HUES48 (cell line): Measurements from ENCODE around the gene RPS25.
"Not testable (repeated sequence)": the region's sequence is repeated elsewhere in the genome, so short reads cannot be mapped to it uniquely, and the experiment has no call there.

Experiments
- H3K27ac ChIP-seq: one replicate; pipeline ENCODE4 v1.7.0; 2013; ENCODE audit warnings: low read depth, low read length, inconsistent platforms
- H3K27me3 ChIP-seq: 2 replicates; pipeline ENCODE4 v1.6.1; 2013; ENCODE audit warnings: mild to moderate bottlenecking, low read length; ENCODE audit not compliant: control insufficient read depth, insufficient read depth
- H3K36me3 ChIP-seq: 2 replicates; pipeline ENCODE4 v1.6.1; 2013; ENCODE audit warnings: low read length; ENCODE audit not compliant: control insufficient read depth, insufficient read depth
- H3K4me1 ChIP-seq: 2 replicates; pipeline ENCODE4 v1.6.1; 2013; ENCODE audit warnings: mild to moderate bottlenecking, low read length; ENCODE audit not compliant: control insufficient read depth, insufficient read depth
- H3K4me3 ChIP-seq: 2 replicates; pipeline ENCODE4 v1.5.1; 2013; ENCODE audit warnings: mild to moderate bottlenecking, low read depth, low read length
- H3K9ac ChIP-seq: 2 replicates; pipeline ENCODE4 v1.6.1; 2013; ENCODE audit warnings: mild to moderate bottlenecking, low read depth, low read length, moderate library complexity
- H3K9me3 ChIP-seq: 2 replicates; pipeline ENCODE4 v1.6.1; 2013; ENCODE audit warnings: low read length; ENCODE audit not compliant: control insufficient read depth, insufficient read depth

The RPS25 gene

DNA sequence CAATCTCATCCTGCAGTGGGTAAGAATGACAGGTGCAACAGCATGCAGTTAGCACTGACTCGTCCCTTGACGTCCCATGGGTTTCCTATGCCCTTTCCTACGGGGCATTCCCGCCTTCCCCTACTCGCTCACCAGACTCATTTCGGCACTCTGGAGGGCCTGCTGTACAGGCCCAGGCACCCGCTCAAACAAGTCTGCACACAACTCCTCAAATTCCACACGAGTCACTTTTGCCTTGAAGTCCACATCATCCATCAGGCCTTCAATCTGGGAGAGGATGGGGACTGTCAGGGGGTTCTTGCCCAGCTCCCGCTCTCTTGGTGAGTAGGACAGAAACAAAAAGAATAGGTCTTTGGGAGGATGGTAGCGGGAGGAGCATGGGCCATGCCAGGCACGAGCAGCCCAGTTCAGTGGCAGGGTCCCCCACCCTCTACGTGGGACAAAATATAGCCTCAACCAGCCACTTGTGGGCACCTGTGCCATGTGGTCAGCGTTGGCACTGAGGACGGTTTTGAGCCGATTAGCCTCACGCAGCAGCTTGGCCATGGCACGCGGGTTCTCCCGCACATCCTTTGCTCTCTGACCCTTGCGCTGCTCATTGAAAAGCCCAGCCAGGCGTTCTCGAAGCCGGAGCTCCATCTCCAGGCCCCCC, 34.1 kb upstream of the RPS25 start:
- Histone ChIP-seq H3K4me3 (no peak overlapping the region), H3K36me3 (peaks cover 84% of the 10 kb centered on the region), H3K9me3 (no peaks in the 10 kb centered on the region), H3K4me1 (no peaks in the 10 kb centered on the region), H3K9ac (no peak overlapping the region), H3K27ac (no peak overlapping the region), H3K27me3 (no peaks in the 10 kb centered on the region)

DNA sequence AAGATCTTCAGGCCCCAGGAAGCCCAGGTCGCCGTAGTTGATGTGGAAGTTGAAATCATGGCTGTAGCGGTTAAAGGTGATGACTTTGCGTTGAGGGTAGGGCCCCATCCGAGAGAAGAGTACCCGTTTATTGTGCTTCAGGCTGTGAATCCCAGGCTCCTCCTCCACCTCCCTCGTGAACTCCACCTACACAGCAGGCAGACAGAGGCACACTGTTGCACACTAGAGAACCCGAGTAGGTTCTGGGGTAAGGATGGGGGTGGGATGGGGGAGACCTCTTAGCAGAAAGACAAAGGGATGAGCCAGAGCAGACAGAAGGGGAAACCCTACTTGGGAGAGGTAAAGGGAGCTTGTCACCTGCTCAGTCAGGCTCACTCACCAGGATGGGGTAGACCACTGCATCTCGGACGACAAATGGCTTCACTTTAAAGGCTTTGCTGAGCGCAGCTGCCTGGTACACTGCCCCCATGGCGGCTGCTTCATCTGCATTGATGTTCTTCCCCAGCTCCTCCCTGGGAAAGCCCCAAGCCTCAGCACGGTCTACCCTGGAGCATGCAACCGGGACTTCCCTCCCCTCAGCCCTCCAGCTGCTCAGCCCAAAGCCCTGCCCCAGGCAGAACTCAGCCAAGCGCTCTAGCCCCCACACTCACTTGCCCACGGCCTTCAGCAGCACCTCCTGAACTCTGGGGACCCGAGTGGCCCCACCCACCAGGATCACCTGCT, 33.5 kb upstream of the RPS25 start:
- H3K27ac ChIP-seq: no peak overlapping the region

DNA sequence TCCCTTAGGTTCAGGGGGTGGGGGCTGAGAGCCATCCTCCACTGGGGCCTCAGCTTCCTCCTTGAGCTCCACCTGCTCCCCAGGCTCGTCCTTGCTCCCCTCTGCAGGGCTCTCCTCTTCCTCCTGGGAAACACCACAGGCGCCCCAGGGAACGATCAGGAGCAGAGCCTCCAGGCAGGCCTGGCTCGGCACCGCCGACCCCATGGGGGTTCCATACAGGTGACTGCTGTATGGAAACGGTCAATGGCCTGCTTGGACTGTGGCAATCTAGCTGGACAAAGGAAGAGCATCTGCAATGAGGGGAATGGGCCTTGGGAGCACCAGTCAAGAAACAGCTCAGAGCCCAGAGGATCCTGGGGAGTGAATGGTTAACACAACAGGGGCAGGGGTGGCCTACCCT, 30.9 kb upstream of the RPS25 start:
- H3K9me3 ChIP-seq: no peaks in the 10 kb centered on the region
- no peaks in the 10 kb centered on the region for H3K27me3 ChIP-seq
- H3K27ac ChIP-seq: no peak overlapping the region
- H3K36me3 ChIP-seq: peaks cover 99% of the 10 kb centered on the region
- no peak overlapping the region for H3K9ac ChIP-seq
- H3K4me3 ChIP-seq: no peak overlapping the region
- peaks cover 6% of the 10 kb centered on the region; the same call in 1 of the 2 replicates for H3K4me1 ChIP-seq

More for the DNA sequence above, 33.5 kb upstream of the RPS25 start:
- no peak overlapping the region for H3K4me3 ChIP-seq
- H3K36me3 ChIP-seq: peaks cover 91% of the 10 kb centered on the region
- no peak overlapping the region for H3K9ac ChIP-seq
- no peaks in the 10 kb centered on the region for H3K4me1 ChIP-seq
- no peaks in the 10 kb centered on the region for H3K27me3 ChIP-seq
- no peaks in the 10 kb centered on the region for H3K9me3 ChIP-seq

DNA sequence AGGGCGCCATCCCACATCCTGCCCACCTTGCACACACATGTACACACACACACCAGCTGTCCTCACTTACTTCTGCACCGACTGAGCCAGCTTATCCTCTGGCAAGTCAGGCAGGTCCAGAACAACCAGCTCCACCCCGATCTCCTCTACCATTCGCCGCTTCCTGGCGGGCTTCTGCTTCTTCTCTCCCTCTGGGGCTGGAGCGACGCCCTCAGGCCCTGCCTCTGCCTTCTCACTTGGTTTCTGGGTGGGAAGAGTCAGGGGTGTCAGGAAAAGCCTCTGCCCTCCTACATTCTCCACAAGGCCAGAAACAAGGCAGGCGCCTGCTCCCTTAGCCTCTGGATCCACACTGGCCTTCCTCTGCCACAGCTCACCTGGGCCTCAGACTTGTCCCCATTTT, 30.5 kb upstream of the RPS25 start:
- no peaks in the 10 kb centered on the region for H3K27me3 ChIP-seq
- no peak overlapping the region for H3K27ac ChIP-seq
- H3K9me3 ChIP-seq: no peaks in the 10 kb centered on the region
- peaks cover 6% of the 10 kb centered on the region; the same call in 1 of the 2 replicates for H3K4me1 ChIP-seq
- peaks cover 94% of the 10 kb centered on the region for H3K36me3 ChIP-seq
- no peak overlapping the region for H3K4me3 ChIP-seq
- no peak overlapping the region for H3K9ac ChIP-seq

DNA sequence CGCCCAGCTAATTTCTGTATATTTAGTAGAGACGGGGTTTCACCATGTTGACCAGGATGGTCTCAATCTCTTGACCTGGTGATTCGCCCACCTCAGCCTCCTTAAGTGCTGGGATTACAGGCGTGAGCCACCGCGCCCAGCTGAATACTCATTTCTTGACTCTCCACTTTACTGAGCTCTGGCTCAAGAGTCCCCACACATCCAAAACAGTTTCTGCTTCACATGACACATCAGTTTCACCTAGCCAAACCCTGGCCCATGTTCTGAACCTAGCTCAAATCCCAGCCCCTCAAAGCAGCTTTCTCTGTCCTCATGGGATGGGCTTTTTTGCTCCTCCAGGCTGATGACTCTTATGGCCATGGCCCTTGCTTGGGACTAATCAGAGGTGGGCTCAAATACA, 29.1 kb upstream of the RPS25 start:
- Histone ChIP-seq H3K27me3 (no peaks in the 10 kb centered on the region), H3K4me1 (peaks cover 6% of the 10 kb centered on the region; the same call in 1 of the 2 replicates), H3K4me3 (no peak overlapping the region), H3K36me3 (peaks cover 80% of the 10 kb centered on the region), H3K9ac (no peak overlapping the region), H3K27ac (no peak overlapping the region), H3K9me3 (no peaks in the 10 kb centered on the region)

DNA sequence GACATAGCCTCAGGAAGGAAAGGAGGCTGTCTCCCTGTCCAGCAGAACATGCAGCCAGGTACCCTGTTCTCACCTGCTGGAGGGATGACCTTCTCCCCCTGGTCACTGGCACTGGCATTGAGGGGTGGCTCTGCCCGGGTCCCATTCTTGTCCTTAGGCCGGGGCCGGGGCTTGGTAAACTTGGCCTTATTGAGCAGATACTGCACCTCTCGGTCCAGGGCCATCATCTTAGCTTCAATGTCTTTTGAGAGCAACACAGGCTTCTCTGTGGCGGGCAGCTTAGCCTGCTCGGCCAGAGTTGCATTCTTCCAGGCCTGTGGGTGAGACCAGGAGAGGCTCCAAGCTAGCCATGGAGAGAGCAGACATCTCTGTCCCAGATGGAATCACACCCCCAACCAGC, 28.3 kb upstream of the RPS25 start:
- no peak overlapping the region for H3K9ac ChIP-seq
- peaks cover 6% of the 10 kb centered on the region; the same call in 1 of the 2 replicates for H3K4me1 ChIP-seq
- H3K9me3 ChIP-seq: no peaks in the 10 kb centered on the region
- no peak overlapping the region for H3K4me3 ChIP-seq
- no peaks in the 10 kb centered on the region for H3K27me3 ChIP-seq
- H3K27ac ChIP-seq: no peak overlapping the region
- peaks cover 73% of the 10 kb centered on the region for H3K36me3 ChIP-seq

DNA sequence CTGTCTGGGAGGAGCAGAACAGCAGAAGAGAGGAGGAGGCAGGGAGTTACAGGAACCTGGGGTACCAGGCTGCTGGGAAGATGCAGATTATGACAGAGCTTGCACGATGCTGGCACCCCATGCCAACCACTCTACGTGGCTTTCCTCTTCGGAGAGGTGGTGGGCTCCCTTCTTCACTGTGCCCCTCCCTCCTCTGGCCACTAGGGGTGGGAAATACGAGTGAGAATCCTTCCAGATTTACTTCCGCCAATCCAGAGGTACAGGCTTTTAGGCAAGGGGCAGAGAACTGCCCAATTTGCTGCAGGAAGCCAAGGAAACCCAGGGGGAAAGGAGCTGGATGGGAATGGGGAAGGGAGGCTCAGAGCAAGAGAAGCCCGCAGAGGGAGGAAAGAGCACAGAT, 26.6 kb upstream of the RPS25 start:
- no peaks in the 10 kb centered on the region for H3K9me3 ChIP-seq
- H3K4me1 ChIP-seq: peaks cover 6% of the 10 kb centered on the region; the same call in 1 of the 2 replicates
- H3K27ac ChIP-seq: no peak overlapping the region
- H3K27me3 ChIP-seq: no peaks in the 10 kb centered on the region
- H3K4me3 ChIP-seq: no peak overlapping the region
- peaks cover 55% of the 10 kb centered on the region for H3K36me3 ChIP-seq
- H3K9ac ChIP-seq: no peak overlapping the region

DNA sequence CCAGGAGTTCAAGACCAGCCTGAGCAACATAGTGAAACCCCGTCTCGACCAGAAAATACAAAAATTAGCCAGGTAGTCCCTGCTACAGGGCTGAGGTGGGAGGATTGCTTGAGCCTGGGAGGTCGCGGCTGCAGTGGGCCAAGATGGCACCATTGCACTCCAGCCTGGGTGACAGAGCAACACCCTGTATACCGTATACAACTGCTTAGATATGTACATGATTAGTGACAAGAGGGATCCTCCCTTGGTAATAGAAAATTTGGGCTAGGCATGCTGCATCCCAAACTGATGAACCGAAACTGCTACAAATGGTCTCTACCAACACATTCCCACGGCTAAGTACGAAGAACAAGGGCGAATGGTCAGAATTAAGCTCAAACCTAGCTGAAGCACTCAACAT, 24.8 kb upstream of the RPS25 start:
- Histone ChIP-seq H3K4me3 (no peak overlapping the region), H3K9ac (no peak overlapping the region), H3K36me3 (peaks cover 37% of the 10 kb centered on the region), H3K27me3 (no peaks in the 10 kb centered on the region), H3K27ac (no peak overlapping the region), H3K9me3 (no peaks in the 10 kb centered on the region), H3K4me1 (peaks cover 6% of the 10 kb centered on the region; the same call in 1 of the 2 replicates)

DNA sequence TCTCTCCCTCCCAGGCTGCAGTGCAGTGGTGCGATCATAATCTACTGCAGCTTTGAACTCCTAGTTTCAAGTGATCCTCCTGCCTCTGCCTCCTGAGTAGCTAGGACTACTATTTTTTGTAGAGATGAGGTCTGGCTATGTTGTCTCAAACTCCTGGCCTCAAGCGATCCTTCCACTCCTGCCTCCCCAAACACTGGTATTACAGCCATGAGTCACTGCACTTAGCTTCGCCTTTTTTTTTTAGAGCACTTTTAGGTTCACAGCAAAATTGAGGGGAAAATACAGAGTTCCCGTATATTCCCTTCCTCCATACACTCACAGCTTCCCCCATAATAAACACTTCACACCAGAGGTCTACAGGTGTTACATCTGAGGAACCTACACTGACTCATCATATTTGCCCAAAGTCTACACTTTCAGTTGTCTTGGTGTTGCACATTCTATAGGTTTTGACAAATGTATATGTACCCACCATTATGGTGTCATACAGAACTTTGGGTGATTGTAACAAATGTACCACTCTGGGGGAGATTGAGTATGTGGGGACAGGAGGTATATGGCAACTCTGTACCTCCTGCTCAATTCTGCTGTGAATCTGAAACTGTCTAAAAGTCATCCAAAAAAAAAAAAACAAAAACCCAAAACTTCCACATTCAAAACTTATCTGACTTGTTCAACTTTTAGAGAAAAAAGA, 23.8 kb upstream of the RPS25 start:
- no peak overlapping the region for H3K27ac ChIP-seq
- H3K4me3 ChIP-seq: no peak overlapping the region
- peaks cover 6% of the 10 kb centered on the region; the same call in 1 of the 2 replicates for H3K4me1 ChIP-seq
- H3K27me3 ChIP-seq: no peaks in the 10 kb centered on the region
- H3K9me3 ChIP-seq: no peaks in the 10 kb centered on the region
- no peak overlapping the region for H3K9ac ChIP-seq
- peaks cover 27% of the 10 kb centered on the region for H3K36me3 ChIP-seq

DNA sequence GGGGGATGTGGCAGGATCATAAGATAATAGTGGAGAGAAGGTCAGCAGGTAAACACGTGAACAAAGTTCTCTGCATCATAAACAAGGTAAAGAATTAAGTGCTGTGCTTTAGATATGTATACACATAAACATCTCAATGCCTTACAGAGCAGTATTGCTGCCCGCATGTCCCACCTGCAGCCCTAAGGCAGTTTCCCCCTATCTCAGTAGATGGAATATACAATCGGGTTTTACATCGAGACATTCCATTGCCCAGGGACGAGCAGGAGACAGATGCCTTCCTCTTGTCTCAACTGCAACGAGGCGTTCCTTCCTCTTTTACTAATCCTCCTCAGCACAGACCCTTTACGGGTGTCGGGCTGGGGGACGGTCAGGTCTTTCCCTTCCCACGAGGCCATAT, 21.3 kb upstream of the RPS25 start:
- not testable (repeated sequence) for H3K27ac ChIP-seq, H3K27me3 ChIP-seq, H3K9me3 ChIP-seq, H3K4me1 ChIP-seq, H3K9ac ChIP-seq, H3K36me3 ChIP-seq, H3K4me3 ChIP-seq

DNA sequence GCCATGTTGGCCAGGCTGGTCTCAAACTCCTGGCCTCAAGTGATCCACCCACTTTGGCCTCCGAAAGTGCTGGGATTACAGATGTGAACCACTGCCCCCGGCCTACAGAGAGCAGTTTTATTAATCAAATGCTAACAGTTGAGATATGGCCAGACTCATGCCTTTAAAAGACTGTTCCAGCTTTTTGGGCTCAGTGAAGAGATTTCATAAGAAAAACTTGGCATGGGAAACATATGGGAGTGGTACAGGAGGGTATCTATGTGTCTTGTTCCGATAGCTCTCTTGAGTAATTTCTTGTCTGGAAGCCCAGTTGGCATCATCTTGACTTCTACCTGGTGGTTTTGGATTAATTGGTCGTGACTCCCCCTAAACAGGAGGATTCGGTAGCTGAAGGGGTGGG, 20.7 kb upstream of the RPS25 start:
- Histone ChIP-seq H3K4me1 (no peaks in the 10 kb centered on the region), H3K27ac (no peak overlapping the region), H3K36me3 (no peaks in the 10 kb centered on the region), H3K27me3 (no peaks in the 10 kb centered on the region), H3K9me3 (no peaks in the 10 kb centered on the region), H3K4me3 (no peak overlapping the region), H3K9ac (no peak overlapping the region)
